ENCODE measurements around the gene BIN1.
A peak's percentile ranks its signal among the peaks of the same experiment; 100 is the strongest.

Gene BIN1

GRCh38 chr2:127039387-127040031, 67.4 kb downstream of the BIN1 start:
- DNase-seq, result no peak
- Histone ChIP-seq H3K4me3 (ENCODE audit: low read depth, low read length) (no peak overlapping the region), H3K27me3 (replicated peaks) (no peaks in the 10 kb centered on the region), H3K27ac (no peak overlapping the region), H3K36me3 (replicated peaks) (no peaks in the 10 kb centered on the region)
- in situ Hi-C loops (cut with HindIII; ENCODE audit: low pct_ligation_motif_present, low sequenced_read_pairs), result no loop called here
- TF ChIP-seq CTCF (IDR thresholded peaks at IDR 0.05; ENCODE audit: low read depth, low read length, missing control alignments), result no peak

GRCh38 chr2:127037476-127037875, 69.5 kb downstream of the BIN1 start:
- Histone ChIP-seq H3K27ac (no peak overlapping the region), H3K36me3 (replicated peaks) (no peaks in the 10 kb centered on the region), H3K4me3 (ENCODE audit: low read depth, low read length) (no peak overlapping the region), H3K27me3 (replicated peaks) (no peaks in the 10 kb centered on the region)
- TF ChIP-seq CTCF (IDR thresholded peaks at IDR 0.05; ENCODE audit: low read depth, low read length, missing control alignments), result no peak
- in situ Hi-C loops (cut with HindIII; ENCODE audit: low pct_ligation_motif_present, low sequenced_read_pairs), result no loop called here
- no peak for DNase-seq

GRCh38 chr2:127034883-127035611, 71.9 kb downstream of the BIN1 start:
- no peaks in the 10 kb centered on the region for H3K36me3 ChIP-seq (replicated peaks)
- H3K27ac ChIP-seq, result no peak overlapping the region
- no peak overlapping the region for H3K4me3 ChIP-seq (ENCODE audit: low read depth, low read length)
- no peaks in the 10 kb centered on the region for H3K27me3 ChIP-seq (replicated peaks)
- in situ Hi-C loops (cut with HindIII; ENCODE audit: low pct_ligation_motif_present, low sequenced_read_pairs), result no loop called here
- no peak for DNase-seq
- peak; percentile 8 for TF ChIP-seq CTCF (IDR thresholded peaks at IDR 0.05; ENCODE audit: low read depth, low read length, missing control alignments)

- DNase-seq, result no peak
- no peaks in the 10 kb centered on the region for H3K36me3 ChIP-seq (replicated peaks)
- no peak overlapping the region for H3K4me3 ChIP-seq (ENCODE audit: low read depth, low read length)
- H3K27ac ChIP-seq, result no peak overlapping the region
- H3K27me3 ChIP-seq (replicated peaks), result no peaks in the 10 kb centered on the region
- in situ Hi-C loops (cut with HindIII; ENCODE audit: low pct_ligation_motif_present, low sequenced_read_pairs), result no loop called here
- no peak for TF ChIP-seq CTCF (IDR thresholded peaks at IDR 0.05; ENCODE audit: low read depth, low read length, missing control alignments)
Measured at GRCh38 chr2:127034051-127034450, 72.9 kb downstream of the BIN1 start.

GRCh38 chr2:127032621-127033020, 74.3 kb downstream of the BIN1 start:
- H3K27ac ChIP-seq, result no peak overlapping the region
- no peak overlapping the region for H3K4me3 ChIP-seq (ENCODE audit: low read depth, low read length)
- H3K36me3 ChIP-seq (replicated peaks), result no peaks in the 10 kb centered on the region
- no peak for DNase-seq
- no peaks in the 10 kb centered on the region for H3K27me3 ChIP-seq (replicated peaks)
- in situ Hi-C loops (cut with HindIII; ENCODE audit: low pct_ligation_motif_present, low sequenced_read_pairs), result no loop called here
- no peak for TF ChIP-seq CTCF (IDR thresholded peaks at IDR 0.05; ENCODE audit: low read depth, low read length, missing control alignments)

Measured in brain microvascular endothelial cell (primary cell).